ENCODE data around the gene DCAF8.
"Not testable (repeated sequence)": the region's sequence is repeated elsewhere in the genome, so short reads cannot be mapped to it uniquely, and the experiment has no call there.

DCAF8 gene

GRCh38 chr1:160261893-160262794 lies at the start of gene DCAF8:
Gene DCAF8 (minus strand): TSS chr1:160262549. CDS start chr1:160244008, 18,541 bp downstream.
- in situ Hi-C loops (cut with HindIII; ENCODE audit: low pct_ligation_motif_present, low pct_unique_long_range_greater_than_20kb, low sequenced_read_pairs): no loop called here
- peak; percentile 99 for DNase-seq

DNA sequence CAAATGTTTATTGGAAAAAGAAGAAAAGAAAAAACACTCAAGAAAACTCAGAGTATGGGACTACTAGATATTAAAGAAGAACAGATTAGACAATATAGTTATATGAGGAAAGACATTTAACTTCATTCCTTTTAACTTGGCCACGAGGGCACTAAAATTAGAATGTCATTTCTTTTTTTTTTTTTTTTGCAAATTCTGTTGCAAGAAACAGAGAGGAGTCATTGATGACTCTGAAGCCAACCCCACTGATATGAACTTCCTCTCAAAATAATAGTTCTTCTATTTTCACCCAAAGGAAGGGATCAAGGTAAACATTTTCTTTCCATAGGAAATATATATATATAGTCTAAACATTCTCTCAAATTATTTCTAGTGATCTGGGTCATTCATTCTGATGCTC lies 47.2 kb upstream of the DCAF8 start:
- in situ Hi-C loops (cut with HindIII; ENCODE audit: low pct_ligation_motif_present, low pct_unique_long_range_greater_than_20kb, low sequenced_read_pairs): no loop called here
- no peak for DNase-seq

DNA sequence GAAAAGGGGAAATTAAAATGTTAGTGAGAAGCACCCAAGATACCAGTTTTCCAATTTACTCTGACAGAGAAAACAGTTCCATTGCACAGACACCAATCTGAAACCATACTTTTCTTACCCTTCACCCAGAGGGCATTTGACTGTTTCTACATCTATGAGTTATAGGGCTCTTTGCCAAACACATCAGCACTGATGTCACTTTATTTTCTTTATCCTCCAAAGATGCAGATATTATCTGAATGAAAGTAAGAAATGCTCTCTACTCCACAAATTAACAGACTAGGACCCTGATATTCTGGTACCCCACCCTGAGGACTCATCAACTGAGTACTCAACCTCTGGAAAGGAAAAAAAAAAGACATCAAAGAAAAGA lies 46.8 kb upstream of the DCAF8 start:
- in situ Hi-C loops (cut with HindIII; ENCODE audit: low pct_ligation_motif_present, low pct_unique_long_range_greater_than_20kb, low sequenced_read_pairs): no loop called here
- no peak for DNase-seq

DNA sequence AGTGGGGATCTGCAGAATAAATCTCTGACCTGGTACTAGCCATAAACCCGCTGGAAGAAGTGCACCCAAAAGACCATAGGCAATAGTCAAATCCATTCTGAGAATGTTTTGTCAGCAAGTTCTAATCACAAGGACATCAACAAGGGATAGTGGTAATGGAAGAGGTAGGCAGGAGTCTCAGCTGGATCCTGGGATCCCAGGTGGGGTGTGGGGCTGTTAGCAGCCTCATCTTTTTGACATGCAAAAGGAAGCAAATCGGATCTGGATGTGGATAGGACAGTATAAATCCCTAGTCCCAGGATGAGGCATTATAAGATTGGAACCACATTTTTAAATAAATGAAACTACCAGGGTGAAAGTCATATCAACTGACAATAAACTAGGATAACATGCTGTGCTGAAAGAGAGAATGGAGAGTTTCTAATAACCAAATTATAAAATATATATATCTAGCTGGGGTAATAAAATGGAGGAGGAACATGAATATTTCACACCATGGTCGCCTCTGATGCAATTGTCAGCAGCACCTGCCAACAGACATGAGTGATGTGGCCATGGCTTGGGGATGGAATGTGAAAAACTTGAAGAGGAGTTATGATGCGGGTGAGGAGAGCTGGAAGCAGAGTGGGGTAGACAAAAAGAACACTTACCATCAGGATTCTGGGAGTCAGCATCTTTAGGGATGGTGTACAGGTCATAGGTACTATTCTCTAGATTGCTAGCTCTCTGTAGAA lies 46.3 kb upstream of the DCAF8 start:
- in situ Hi-C loops (cut with HindIII; ENCODE audit: low pct_ligation_motif_present, low pct_unique_long_range_greater_than_20kb, low sequenced_read_pairs): no loop called here
- DNase-seq: no peak

- DNase-seq: no peak
- in situ Hi-C loops (cut with HindIII; ENCODE audit: low pct_ligation_motif_present, low pct_unique_long_range_greater_than_20kb, low sequenced_read_pairs): no loop called here
Observed at GRCh38 chr1:160307118-160307791, 44.9 kb upstream of the DCAF8 start.

DNA sequence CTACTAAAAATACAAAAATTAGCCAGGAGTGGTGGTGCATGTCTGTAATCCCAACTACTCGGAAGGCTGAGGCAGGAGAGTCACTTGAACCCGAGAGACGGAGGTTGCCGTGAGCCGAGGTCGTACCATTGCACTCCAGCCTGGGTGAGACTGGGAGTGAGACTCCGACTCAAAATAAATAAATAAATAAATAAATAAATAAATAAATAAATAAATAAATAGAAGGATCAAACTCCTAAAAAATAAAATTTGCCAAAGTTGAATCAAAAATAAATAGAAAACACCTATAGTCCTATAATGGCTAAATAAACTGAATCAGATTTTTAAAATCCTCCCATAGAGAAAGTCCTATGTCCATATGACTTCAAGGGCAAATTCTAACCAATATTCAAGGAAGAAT lies 37.8 kb upstream of the DCAF8 start:
- in situ Hi-C loops (cut with HindIII; ENCODE audit: low pct_ligation_motif_present, low pct_unique_long_range_greater_than_20kb, low sequenced_read_pairs): no loop called here
- DNase-seq: no peak

DNA sequence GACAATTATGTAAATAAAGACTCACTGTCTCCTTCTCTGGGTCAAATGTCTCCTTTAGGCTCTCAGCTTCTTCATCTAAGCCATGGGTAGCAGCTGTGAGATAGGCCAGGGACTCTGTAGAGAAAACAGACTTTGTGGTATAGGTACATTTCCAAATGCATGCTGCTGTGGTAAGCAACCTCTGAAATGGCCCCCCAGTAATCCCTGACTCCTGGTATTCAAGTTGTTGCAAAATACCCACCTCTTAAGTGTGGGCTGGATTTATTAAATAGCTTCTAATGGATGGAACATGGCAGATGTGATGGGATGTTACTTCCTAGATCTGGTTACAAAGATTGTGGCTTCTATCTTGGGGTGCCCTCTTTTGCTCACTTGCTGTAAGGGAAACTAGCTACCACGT lies 33.7 kb upstream of the DCAF8 start:
- in situ Hi-C loops (cut with HindIII; ENCODE audit: low pct_ligation_motif_present, low pct_unique_long_range_greater_than_20kb, low sequenced_read_pairs): no loop called here
- no peak for DNase-seq

- no peak for DNase-seq
- in situ Hi-C loops (cut with HindIII; ENCODE audit: low pct_ligation_motif_present, low pct_unique_long_range_greater_than_20kb, low sequenced_read_pairs): no loop called here
Observed at GRCh38 chr1:160293020-160293968, 30.9 kb upstream of the DCAF8 start.

DNA sequence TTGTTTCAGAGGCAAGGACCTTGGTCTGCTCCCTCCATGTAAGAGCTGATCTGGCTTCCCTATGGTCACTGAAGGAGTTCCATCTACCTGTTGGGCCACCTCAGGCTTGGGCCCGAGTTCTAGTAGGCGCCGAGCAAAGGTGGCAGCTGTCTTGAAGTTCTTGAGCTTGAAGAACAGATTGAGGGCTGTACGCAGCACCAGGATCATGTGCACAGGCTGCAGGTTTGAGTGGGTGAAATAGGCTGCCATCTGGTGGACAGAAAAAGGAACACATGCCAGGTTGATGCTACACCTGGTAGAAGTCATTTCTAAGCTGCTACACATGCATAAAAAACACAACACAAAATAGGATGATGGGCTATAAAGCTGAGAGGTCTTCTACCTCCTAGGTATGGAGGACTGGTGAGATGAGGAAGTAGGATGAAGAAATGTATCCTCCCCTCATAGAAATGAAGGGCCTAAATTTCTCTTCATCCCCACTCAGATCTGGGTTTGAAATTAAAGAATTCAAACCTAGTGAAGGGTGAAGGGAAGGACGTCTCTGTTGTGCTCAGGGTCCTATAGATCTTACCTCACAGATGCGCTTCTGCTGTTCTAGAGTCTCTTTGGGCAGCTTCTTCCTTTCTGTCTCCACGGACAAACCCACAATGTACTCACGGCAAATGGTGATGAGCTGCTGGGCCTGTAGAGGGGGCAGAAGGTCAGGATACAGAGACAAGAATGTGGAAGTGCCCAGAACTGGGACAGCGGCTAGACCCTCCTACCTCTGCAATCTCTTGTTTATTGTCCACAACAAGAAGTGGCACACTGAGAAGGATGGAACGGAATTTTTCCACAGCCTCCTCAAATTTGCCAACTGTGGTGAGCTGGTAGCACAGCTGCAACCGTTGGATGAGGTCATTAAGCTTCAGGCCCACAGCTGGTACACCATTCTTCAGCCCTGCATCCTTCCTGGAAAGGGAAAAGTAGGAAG lies 29.2 kb upstream of the DCAF8 start:
- in situ Hi-C loops (cut with HindIII; ENCODE audit: low pct_ligation_motif_present, low pct_unique_long_range_greater_than_20kb, low sequenced_read_pairs): no loop called here
- peak; percentile 63 for DNase-seq

DNA sequence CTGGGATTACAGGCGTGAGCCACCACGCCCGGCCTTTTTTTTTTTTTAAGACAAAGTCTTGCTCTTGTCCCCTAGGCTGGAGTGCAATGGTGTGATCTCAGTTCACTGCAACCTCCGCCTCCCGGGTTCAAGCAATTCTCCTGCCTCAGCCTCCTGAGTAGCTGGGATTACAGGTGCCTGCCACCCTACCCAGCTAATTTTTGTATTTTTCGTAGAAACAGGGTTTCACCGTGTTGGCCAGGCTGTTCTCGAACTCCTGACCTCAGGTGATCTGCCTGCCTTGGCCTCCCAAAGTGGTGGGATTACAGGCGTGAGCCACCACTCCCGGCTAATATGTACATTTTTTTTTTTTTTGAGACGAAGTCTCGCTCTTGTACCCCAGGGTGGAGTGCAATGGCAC lies 25.4 kb upstream of the DCAF8 start:
- in situ Hi-C loops (cut with HindIII; ENCODE audit: low pct_ligation_motif_present, low pct_unique_long_range_greater_than_20kb, low sequenced_read_pairs): not testable (repeated sequence)

DNA sequence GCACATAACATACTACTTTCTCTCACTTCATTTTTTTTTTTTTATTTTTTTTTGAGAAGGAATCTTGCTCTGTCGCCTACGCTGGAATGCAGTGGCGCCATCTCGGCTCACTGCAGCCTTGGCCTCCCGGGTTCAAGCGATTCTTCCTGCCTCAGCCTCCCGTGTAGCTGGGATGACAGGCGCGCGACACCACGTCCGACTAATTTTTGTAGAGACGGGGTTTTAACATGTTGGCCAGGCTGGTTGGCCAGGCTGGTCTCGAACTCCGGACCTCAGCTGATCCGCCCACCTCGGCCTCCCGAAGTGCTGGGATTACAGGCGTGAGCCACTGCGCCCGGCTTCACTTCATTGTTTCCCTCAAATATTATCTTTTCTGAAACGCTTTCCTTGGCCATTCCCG lies 23.2 kb upstream of the DCAF8 start:
- no peak for DNase-seq
- in situ Hi-C loops (cut with HindIII; ENCODE audit: low pct_ligation_motif_present, low pct_unique_long_range_greater_than_20kb, low sequenced_read_pairs): no loop called here

More for the DNA sequence above, 25.4 kb upstream of the DCAF8 start:
- not testable (repeated sequence) for DNase-seq

DNA sequence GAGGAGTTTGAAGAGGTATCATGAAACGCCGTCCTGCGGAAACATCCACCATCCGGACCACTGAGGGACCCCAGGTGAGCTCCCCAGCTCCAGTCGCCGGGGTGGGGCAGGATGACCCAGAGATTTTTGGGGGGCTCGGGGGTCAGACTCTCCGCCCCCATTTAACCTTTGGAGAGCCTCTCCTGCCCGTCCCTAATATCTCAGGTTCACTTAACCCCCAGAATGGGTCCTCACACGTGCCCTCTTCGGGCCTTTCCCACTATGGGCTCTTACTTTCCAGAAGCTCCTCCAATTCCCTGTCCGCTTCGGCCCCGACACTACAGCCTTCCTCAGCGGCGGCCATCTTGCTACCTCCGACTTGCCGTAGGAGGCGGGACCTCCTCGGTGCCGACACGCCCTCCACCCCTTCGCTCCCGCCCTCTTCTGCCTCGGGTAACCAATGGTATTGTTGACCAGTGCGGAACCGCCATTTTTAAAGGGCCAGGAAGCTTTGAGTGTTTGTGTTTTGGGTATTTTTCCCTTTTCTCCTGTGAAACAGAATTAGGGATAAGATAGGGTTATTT lies 22.5 kb upstream of the DCAF8 start, which contains the start of gene PEX19:
TSS of gene PEX19 (minus strand) at position 352 of the 563 bp plus-strand sequence. CDS start at position 343, 9 bp downstream.
- in situ Hi-C loops (cut with HindIII; ENCODE audit: low pct_ligation_motif_present, low pct_unique_long_range_greater_than_20kb, low sequenced_read_pairs): no loop called here
- DNase-seq: peak; percentile 93

DNA sequence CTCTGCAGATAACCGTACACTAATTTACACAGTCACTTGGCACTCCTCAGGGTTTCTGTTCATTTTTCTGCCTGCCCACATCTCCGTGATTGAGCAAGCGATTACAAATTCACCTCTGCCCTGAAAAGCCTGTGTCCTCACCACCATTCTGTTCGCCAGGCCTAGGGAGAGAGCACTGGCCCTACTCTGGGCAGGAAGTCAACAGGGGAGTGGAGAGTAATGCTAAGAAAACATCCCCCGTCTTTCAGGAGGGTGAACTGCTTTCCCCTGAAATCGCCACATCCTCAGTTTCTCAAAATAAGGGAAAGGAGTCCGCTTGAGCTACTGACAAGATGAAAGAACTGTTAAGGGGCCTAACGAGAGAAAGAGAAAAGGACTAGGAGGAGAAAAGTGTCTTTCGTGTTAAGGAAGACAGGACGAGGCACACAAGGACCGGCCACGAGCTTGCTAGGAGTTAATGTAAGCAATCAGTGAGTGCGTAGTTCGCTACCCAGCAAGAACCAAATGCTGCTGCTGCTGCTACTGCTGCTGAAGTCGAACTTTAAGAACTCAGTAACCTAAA lies 22.0 kb upstream of the DCAF8 start:
- in situ Hi-C loops (cut with HindIII; ENCODE audit: low pct_ligation_motif_present, low pct_unique_long_range_greater_than_20kb, low sequenced_read_pairs): no loop called here
- peak; percentile 36 for DNase-seq

DNA sequence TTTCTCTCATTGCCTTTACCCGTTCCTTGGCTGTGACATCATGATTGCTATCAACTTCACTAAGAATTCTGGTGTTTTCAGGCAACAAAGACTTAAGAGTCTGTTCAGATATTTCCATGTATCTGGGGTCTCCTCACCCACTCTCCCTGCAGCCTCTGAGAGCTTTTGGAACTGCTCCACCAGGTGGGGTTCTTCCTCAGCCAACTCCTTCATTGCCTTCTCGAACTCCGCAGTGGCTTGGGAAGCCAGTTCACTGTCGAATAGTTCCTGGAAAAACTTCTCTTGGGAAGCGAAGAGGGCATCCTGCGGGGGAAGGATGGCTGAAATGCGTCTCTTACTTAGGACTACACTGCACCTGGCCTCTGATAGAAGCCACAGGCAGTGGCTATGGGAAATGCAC lies 20.5 kb upstream of the DCAF8 start:
- no peak for DNase-seq
- in situ Hi-C loops (cut with HindIII; ENCODE audit: low pct_ligation_motif_present, low pct_unique_long_range_greater_than_20kb, low sequenced_read_pairs): no loop called here

GRCh38 chr1:160277987-160278386 lies 15.6 kb upstream of the DCAF8 start:
- DNase-seq: no peak
- in situ Hi-C loops (cut with HindIII; ENCODE audit: low pct_ligation_motif_present, low pct_unique_long_range_greater_than_20kb, low sequenced_read_pairs): no loop called here

- in situ Hi-C loops (cut with HindIII; ENCODE audit: low pct_ligation_motif_present, low pct_unique_long_range_greater_than_20kb, low sequenced_read_pairs): no loop called here
- DNase-seq: no peak
Observed at GRCh38 chr1:160277330-160277729, 15.0 kb upstream of the DCAF8 start.
